ENCODE results near the gene PYGM.

GRCh38 chr11:64729851-64730382, 29.9 kb downstream of the PYGM start:
- TF ChIP-seq CTCF (IDR thresholded peaks at IDR 0.05; ENCODE audit: extremely low read depth in 1 of 2, insufficient read depth in 1 of 2, low read depth in 1 of 2, low read length in 2 of 2) (no peak), EZH2 (IDR thresholded peaks at IDR 0.05; ENCODE audit: borderline replicate concordance, low read depth, low read length, severe bottlenecking) (no peak), POLR2A (IDR thresholded peaks at IDR 0.05; ENCODE audit: low read depth, low read length) (no peak), MYC (IDR thresholded peaks at IDR 0.05; ENCODE audit: low read depth, low read length) (no peak), JUN (IDR thresholded peaks at IDR 0.05; ENCODE audit: borderline replicate concordance, insufficient read depth, insufficient read length, low read depth) (no peak)

Measured in endothelial cell of umbilical vein (primary cell).